A549 (cell line): ENCODE results near the gene PRKRIP1.

ENCODE experiments used
- BHLHE40 ChIP-seq: IDR thresholded peaks from 2 replicates; pipeline ENCODE4 v1.6.1; 2012; ENCODE audit warnings: low read depth, low read length, inconsistent platforms
- KDM5A ChIP-seq: fragments of 200-600 bp; sonication (generic); IDR thresholded peaks from 2 replicates; pipeline ENCODE4 v1.6.1; 2016; ENCODE audit warnings: antibody characterized with exemption, mild to moderate bottlenecking
- PHF8 ChIP-seq: fragments of 200-600 bp; sonication (generic); IDR thresholded peaks from 2 replicates; pipeline ENCODE4 v1.6.1; 2016; ENCODE audit warnings: low read depth, mild to moderate bottlenecking, antibody characterized with exemption, moderate library complexity, borderline replicate concordance
- POLR2A ChIP-seq: IDR thresholded peaks from 2 replicates; pipeline ENCODE4 v1.6.1; 2012; ENCODE audit warnings: mild to moderate bottlenecking, low read length
- RAD21 ChIP-seq, 2 experiments: fragments of >200 bp in 1 of 2; sonication (Bioruptor Twin) in 1 of 2; formaldehyde crosslinking in 1 of 2; IDR thresholded peaks in 1 of 2; conservative IDR thresholded peaks in 1 of 2; 2 replicates in 1 of 2; 3 replicates in 1 of 2; pipeline ENCODE4 v1.6.1; 2012 to 2018; ENCODE audit warnings: inconsistent platforms in 1 of 2
- SREBF2 ChIP-seq: fragments of 450-650 bp; IDR thresholded peaks from 2 replicates; pipeline ENCODE4 v1.6.1; 2014; ENCODE audit warnings: mild to moderate bottlenecking, moderate library complexity
- TF ChIP-seq, protein P1 (sequence below): fragments of >200 bp; sonication (Bioruptor Twin); formaldehyde crosslinking; IDR thresholded peaks from 3 replicates; pipeline ENCODE4 v1.5.1; 2016
- TF ChIP-seq, protein P2 (sequence below): fragments of 250-450 bp; sonication (Bioruptor Pico); IDR thresholded peaks from 2 replicates; pipeline ENCODE4 v1.5.0; 2021; ENCODE audit warnings: mild to moderate bottlenecking, moderate library complexity, borderline replicate concordance

DNA sequence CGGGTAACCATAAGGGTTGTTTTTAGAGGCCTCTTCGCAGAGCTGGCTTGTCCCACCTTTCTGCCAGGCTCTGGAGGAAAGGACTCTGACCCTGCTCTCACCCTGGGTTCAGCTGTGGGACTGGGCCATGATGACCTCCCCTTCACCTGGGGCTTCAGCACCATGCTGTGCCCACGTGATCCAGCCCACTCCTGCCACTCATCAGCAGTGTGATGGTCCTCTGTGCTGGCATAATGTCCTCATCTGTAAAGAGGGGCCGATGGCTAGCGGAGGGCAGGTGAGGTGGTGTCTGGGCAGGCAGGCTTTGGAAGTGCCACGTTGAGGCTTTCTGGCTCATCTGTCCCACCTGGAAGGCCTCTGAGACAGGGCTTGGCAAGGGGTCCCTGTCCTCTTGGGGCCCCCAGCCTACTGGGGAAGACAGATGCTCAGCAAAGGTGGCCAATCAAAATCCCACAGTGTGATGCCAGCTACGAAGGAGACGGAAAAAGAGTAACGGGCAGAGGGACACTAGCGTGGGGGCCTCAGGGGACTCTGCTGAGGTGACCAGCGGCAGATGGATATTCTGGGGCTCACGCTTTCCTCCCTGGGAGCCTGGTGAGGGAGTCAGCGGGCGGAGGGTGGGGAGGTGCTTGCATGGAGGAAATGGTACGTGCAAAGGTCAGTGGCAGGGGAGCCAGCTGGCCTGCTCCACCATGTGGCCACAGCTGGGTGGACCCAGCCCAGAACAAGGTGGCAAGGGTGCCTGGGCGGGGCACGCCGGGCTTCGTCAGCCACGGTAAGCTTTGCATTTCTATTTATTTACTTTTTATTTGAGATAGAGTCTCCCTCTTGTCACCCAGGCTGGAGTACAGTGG is 74.0 kb downstream of the PRKRIP1 start:
- TF ChIP-seq SREBF2 (no peak), RAD21 (conservative IDR thresholded peaks at IDR 0.05 in 1 of 2, IDR thresholded peaks at IDR 0.05 in 1 of 2) (no peak), POLR2A (no peak), BHLHE40 (no peak), KDM5A (no peak), PHF8 (no peak)
- TF ChIP-seq, protein P1, sequence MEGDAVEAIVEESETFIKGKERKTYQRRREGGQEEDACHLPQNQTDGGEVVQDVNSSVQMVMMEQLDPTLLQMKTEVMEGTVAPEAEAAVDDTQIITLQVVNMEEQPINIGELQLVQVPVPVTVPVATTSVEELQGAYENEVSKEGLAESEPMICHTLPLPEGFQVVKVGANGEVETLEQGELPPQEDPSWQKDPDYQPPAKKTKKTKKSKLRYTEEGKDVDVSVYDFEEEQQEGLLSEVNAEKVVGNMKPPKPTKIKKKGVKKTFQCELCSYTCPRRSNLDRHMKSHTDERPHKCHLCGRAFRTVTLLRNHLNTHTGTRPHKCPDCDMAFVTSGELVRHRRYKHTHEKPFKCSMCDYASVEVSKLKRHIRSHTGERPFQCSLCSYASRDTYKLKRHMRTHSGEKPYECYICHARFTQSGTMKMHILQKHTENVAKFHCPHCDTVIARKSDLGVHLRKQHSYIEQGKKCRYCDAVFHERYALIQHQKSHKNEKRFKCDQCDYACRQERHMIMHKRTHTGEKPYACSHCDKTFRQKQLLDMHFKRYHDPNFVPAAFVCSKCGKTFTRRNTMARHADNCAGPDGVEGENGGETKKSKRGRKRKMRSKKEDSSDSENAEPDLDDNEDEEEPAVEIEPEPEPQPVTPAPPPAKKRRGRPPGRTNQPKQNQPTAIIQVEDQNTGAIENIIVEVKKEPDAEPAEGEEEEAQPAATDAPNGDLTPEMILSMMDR = no peak
- TF ChIP-seq, protein P2, sequence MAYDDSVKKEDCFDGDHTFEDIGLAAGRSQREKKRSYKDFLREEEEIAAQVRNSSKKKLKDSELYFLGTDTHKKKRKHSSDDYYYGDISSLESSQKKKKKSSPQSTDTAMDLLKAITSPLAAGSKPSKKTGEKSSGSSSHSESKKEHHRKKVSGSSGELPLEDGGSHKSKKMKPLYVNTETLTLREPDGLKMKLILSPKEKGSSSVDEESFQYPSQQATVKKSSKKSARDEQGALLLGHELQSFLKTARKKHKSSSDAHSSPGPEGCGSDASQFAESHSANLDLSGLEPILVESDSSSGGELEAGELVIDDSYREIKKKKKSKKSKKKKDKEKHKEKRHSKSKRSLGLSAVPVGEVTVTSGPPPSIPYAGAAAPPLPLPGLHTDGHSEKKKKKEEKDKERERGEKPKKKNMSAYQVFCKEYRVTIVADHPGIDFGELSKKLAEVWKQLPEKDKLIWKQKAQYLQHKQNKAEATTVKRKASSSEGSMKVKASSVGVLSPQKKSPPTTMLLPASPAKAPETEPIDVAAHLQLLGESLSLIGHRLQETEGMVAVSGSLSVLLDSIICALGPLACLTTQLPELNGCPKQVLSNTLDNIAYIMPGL (CRISPR knock-in tag) = no peak
